ENCODE data around the gene CASQ1. TPM values are rescaled to one million over a fixed set of nuclear protein-coding genes. Genes with fewer than 3 reads are reported as not detected.
A peak's percentile ranks its signal among the peaks of the same experiment; 100 is the strongest.

The CASQ1 gene
- total RNA-seq, 1 donor from 2014 or later, result 109 TPM

DNA sequence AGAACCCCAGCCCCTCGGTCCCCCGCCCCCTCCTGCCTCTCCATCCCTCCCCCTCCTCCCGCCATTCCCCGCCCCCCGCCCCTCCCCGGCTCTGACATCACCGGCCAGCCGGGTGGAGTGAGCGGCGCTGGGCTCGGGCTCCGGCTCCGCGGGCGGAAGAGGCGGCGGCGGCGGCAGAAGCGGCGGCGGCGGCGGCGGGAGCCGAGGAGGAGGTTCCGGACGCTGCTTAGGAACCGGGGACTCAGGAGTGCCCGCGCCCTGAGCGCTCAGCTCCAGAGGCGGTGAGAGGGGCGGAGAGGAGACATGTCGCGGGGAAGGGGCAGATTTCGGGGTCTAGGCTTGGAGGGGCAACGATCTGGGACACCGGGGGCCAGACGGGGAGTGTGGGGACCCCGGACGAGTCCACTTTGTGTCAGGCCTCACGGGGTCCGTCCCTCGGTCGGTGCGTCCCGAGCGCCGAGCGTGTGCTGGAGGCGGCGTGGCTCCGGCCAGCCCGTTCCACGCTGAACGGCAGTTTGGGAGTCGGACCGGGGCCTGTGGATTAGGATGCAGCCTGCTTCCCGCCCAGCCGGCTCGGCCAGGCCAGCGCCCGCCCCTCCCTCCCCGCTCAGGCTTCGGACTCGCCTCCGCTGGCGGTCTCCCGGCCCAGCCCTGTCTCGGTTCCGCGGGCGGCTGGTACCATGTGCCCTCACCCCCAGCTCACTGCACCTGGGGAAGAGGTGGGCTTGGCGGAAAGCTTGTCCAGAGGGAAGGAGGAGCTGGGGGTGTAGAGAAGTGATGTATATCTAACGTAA, 15.1 kb downstream of the CASQ1 start, which contains the start of gene PEA15:
PEA15 (plus strand) TSS at position 143 of the 794 bp plus-strand sequence. CDS start 6,161 bp downstream, outside the sequence.
- DNase-seq, result peak; percentile 48

DNA sequence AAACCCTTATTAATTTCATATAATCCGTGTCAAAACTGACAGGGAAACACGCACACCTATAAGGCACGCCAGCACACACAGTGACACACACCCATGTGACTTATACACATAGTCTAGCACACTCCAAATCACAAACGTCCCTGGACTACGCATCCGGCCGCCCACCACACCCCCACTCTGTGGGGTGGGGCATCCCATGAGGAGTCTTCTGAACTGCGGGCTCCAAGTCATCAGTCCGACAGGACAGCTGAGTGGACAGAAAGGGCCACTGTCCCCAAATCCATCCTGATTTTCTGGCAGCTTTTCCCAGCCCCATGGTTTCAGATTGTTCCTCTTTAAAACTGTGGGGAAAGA, 15.6 kb downstream of the CASQ1 start:
- DNase-seq, result peak; percentile 51

DNA sequence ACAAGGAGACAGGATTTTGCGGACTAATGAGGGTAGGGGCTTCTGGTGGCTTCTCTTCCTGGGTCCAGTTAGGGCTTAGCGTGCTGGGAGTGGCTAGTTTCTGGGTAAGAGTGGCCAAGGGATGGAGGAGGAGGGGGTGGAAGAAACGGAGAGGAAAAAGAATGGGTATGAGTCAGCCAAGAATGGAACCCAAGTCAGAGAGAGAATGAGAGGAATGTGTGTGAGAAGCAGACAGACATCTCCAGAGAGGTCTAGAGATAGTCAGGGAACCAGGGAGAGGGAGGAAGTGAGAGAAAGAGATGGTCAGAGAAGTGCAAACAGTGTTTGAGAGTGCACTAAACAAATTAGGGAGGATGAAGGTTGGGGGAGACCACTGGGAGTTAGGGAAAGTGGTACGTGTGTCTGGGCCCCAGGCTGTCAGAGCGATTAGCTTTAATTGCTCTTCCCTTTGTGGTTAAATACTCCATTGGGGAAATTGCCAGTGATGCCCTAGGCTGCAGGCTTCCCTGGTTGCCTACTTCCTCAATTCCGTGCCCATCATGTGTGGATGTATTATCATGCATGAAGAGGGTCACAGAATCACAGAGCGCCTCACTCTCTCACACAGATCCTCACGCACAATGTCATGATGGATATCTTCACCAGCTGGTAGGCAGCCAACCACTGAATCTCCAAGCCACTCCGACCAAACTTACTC, 16.2 kb downstream of the CASQ1 start:
- DNase-seq, result no peak

DNA sequence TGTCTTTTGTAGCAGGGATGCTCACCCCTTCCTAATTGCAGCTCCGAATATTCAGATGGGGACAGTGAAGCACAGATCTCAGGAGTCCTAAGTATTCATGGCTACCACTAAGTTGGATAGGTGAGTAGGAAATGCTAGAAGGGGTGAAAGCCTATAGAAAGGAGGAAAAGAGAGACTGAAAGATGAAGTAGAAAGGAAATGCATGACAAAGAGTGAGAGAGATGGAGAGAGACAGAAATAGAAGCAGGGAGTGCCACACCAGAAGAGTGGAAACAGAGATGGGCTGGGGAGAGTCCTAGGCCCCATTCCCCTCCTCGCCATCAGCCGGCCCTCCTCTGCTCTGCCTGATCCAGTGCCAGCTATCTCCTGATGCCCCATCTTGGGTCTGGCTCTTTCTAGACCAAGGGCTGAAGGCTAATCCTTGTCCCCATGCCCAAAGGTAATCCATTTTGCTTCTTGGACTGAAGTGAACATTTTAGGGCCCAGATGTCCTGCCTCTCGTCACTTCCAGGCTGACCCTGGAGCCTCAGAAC, 16.8 kb downstream of the CASQ1 start:
- no peak for DNase-seq

DNA sequence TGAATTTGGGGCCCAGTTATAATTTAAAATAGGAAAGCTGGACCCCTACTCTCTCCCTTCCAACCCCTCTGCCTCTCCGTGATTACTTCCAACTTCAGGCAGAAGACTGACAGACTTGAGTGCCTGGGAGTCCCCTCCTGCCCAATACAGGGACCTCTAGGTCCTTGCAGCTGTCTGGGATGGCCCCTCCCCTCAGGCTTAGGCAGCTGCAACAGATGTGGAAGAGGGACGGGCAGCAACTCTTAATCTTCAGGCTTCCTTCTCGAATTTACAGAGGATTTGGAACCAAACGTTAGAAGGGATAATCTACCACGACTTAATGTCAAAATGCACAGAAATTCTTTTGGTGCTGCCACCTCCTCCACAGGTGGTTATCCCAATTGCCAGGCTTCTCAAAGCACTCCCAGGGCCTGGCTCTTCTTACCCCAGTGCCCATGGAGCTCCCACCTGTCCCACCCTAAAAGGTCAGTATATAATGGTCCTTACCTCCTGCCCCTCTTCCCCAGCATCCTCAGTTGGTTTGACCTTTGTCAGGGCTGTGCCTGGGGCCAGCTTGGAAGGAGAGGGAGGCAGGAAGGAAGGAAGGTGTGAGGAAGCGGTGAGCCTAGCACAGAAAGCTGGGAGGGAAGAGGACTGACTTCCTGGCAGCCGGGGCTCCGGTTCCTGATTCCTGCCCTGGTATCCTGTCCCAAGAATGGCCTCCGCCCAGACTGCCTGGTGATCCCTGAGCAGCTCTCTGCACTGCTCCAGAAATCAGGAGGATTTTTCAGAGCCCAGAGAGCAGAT, 17.6 kb downstream of the CASQ1 start:
- DNase-seq, result peak; percentile 15

DNA sequence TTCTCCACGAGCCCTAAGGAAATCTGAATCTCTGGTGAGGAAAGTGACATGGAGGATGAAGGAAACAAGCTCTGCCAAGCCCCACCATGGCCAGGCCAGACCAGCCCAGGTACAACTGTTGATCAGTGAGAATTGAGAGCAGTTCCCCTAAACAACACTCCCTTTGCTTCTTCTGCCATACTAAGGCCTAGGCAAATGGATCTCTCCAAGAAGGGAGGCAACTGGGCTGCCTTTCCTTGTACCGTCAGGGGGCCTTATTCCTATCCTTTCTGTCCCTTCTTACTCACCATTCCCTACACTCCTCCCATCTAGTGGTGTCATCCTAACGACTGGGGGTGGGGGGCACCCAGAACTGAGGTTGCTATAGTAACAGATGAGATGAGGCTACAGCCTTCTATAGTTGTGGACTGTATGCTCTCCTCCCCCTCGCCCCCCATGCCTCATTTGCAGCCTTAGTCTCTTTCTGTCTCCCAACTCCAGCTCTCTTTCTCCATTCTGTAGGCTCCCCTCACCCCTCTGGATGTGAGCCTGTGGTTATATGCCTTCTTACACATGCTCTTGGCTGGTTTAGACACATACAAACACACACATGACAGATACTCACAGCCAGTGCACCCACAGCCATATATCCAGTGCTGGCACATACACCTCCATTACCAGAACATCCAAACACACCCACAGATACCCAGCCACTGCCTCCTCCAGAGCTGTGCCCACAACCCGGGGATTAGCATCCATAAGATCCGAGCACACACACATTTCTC, 18.4 kb downstream of the CASQ1 start:
- DNase-seq, result no peak

DNA sequence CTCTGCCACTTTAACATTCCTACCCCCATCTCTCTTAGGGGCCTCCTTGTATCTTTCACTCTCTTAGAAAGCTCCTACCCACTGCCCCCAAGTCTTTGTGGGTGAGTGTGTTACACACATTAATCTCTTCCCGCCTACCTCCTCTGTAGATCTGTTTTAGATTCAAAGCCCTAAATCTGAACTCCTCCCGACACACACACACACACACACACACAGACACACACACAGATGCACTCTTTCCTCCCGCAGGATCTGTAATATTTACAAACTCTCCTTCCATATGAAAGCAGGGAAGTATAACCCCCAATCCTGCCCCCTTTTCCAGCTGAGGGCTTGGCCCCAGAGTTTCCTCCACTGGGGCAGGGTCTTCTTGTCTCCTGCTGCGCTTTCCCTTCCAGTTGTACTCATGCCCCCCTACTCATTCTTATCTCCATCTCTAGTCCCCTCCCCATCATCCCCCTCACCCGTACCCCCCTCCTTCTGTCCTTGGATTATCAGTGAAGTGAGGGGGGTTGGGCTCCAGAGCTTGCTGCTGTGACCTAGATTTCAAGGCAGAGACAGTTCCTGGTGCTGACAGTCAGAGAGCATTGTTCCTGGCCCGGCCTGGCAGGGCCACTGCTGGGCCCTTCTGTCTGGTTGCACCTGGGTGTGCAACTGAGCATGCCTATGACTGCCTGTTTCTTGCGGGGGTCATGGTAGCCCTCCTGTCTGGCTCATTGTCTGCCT, 19.1 kb downstream of the CASQ1 start:
- no peak for DNase-seq

DNA sequence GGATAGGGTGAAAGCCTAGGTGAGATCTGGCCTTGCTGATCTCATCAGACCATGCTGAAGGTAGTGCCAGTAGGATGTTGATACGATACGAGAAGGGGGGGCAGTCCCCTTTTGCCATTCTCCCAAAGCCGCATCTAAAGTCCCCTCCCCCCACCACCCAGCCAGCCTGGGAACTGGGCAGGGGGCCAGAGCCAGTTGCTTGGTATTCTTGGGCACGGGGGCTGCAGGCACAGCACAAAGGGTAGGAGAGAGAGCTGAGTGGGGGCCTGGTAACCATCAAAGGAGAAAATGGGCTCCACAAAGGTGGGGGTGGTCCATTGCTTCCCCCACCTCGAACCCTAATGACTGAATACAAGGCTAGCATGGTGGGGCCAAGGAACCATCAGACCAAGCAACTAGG, 20.2 kb downstream of the CASQ1 start:
- DNase-seq, result no peak

DNA sequence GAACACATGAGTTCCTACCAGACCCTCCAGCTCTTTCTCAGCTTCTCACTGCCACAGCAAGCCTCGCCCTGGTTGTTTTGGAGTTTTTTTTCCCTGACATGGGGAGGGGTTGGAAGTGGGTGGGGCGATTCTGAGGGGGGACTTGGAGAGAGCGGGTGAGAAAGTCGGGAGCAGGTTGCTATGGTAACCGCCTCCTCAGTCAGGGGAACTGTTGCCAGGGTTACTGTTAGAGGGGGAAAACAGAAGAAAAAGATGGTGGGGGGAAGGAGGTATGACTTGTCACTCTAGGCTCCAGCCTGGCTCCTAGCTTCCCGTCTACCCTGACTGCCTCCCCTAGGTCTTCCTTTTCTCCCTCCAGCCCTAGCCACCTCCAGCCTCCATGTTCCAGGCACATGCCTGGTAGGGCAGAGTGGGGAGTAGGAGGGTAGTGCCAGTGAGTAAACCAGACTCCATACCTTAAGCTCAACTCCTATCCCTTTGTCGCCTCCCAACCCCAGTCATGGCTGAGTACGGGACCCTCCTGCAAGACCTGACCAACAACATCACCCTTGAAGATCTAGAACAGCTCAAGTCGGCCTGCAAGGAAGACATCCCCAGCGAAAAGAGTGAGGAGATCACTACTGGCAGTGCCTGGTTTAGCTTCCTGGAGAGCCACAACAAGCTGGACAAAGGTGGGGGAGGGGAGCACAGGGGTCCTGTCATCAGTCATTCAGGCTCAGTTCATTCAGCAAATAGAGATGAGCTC, 20.8 kb downstream of the CASQ1 start:
- no peak for DNase-seq

DNA sequence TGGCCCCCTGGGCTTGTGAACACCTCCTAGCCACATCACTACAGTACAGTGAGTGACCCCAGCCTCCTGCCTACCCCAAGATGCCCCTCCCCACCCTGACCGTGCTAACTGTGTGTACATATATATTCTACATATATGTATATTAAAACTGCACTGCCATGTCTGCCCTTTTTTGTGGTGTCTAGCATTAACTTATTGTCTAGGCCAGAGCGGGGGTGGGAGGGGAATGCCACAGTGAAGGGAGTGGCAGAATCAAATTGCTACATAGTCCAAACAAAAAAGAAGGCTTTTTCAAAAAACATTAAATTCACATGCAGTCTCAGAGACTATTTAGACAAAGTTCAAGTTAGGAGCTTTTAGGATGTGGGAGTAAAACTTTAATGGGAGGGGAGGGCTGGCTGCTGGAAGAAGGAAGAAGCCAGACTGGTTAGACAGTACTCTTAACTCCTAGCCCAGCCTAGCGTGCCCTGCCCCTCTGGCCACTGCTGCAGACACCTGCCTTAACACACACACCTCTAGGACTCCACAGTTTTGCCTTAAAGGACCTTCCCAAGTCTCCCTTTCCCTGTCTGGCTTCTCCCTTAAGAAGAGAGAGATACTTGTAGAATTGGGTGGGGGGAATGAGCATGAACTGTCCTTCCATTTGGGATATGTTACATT, 24.2 kb downstream of the CASQ1 start:
- DNase-seq, result no peak

DNA sequence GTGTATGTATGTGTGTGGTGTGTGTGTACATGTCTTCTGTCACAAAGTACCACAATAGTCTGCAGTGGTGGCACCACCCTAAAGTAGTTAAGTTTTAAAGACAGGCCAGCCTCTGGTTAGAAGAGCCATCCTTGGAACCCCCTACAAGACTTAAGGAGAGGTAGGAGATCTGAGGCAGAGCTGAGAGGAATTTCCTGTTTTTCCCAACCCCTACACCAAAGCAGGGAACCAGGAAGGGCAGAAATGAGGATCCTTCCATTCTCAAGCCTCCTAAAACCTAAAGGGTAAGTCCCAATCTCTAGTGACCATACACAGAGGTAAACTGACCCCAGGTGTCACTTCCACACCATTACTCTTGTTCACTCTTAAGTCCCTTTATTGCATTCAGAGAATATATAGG, 25.9 kb downstream of the CASQ1 start:
- DNase-seq, result no peak

DNA sequence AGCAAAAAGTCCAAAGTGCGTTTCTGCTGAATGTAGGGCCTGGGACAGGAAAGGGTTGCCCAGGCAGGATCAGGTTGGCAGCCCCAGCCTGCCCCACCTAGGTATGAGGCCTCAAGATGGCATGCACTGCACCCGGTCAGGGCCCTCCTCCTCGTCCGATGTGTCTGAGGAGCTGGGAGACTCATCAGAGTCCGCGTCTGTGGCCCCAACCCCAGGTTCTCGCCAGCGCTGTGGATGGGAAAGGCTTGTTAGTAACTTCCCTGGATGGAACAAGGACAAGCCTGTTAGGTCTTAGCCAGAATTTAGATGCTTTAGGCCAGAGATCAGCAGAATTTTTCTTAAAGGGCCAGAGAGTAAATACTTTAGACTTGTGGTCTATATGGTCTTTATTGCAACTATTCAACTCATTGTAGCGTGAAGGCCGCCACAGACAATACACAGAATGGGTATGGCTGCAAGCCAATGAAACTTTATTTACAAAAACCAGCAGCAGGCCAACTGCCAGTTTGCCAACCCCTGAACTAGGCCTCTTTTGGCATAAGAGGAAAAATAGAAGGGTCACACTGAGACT, 27.2 kb downstream of the CASQ1 start:
- DNase-seq, result peak; percentile 7

DNA sequence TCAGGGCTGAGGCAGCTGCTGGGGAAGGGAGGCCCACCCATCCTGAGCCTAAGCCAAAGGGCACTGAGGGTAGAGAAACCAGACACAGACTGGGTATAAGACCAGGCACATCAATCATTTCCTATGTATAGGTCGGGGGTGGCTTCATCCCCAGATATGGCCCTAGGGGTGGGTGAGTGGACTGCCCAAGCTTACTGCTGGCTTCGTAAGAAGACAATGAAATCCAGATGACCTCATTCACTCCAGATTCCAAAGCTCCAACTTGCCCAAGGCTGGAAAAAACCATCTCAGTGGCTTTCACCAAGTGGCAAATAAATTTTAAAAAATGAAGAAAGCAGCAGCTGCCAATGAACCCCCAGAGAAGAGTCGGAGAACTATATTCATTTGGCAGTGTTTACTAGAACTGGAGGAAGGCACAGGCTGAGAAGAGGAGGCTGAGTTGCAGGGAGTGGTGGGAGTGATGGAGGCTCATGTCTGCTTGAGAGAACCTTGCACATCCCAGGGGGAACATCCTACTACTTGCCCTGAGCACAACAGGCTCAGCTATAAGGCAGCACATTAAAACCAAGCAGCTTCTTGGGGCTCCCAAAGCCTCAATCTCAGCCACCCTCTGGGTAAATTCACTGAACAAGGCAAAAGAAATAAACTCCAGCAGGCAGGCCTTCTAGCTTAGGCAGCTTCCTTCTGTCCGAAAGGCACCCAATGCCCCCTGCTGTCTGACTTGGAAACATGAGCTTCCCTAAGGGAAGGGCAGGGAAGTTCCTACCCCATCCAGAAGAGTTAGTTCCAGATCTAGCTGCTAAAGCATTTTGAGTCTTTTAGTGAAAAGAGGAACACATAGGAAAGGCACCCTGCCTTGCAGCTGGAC, 28.9 kb downstream of the CASQ1 start:
- DNase-seq, result peak; percentile 16

DNA sequence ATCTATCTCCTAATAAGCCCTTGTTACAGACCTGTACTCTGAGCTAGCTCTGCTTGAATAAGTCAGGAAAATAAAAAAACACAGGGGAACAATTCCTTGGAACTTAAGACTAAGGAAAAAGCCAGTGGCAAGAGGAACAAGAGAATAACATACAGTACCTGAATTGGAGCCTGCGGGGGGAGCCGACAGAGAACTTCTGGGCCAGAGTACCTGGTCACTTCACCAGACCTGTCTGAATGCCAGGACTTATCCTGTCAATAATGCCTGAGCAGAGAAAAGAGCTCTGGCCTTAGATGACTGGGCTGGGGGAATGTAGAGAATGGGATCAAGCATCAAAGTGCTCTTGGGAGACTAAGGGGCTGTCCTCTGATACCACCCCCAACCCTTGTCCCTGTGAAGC, 29.9 kb downstream of the CASQ1 start:
- no peak for DNase-seq

DNA sequence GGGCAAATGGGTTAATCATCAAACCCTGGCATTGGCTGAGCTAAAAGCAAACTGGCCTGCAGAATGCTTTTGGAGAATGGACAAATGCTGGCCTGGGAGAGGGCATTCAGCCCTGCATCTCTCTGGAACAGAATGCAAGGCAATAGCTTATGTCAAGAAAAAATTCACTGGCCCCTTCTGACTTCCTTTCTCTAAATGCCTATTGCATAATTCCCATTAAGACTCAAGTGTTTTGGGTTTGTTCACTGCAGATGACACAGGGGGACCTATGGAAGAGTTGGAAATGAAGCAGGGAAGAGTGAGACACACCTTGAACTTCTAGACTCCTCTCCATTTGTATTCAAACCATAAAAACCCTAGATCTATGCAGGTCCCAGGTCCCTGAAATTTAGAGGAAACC, 30.7 kb downstream of the CASQ1 start:
- DNase-seq, result no peak

DNA sequence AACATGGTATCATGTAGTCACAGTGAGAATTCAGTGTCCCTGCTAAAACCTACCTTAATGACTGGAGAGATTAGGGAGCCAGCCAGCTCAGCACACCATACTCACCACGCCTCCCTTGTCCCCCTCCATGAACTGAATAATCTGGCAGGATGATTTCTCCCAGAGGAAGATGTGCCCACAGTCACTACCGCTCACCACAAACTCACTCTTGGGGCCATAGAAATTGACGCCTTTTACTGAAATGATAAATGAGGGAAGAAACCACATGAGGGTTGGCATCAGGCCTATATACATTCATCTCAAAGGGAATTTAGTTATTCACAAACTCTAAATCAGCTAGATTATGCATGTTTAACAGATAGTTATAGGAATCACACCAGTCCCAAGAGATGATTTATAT, 32.2 kb downstream of the CASQ1 start:
- no peak for DNase-seq

DNA sequence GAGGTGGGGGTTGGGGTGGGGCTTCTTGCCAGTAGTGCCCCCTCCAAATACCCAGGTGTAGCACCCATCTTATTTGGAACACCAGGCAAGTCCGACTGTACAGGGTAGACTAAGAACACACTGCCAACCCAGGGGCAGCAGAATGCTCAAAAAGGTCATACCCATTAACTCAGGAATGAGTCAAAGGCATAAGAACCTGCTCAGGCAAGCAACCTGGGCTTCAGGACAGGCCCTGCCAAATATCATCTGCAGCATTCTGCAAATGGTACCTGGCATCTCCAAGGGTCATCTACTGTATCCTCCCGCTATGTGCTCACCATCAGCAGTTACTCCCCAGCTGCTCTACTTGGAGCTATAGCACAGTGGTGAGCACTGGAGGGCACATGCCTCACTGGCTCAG, 34.2 kb downstream of the CASQ1 start:
- no peak for DNase-seq

DNA sequence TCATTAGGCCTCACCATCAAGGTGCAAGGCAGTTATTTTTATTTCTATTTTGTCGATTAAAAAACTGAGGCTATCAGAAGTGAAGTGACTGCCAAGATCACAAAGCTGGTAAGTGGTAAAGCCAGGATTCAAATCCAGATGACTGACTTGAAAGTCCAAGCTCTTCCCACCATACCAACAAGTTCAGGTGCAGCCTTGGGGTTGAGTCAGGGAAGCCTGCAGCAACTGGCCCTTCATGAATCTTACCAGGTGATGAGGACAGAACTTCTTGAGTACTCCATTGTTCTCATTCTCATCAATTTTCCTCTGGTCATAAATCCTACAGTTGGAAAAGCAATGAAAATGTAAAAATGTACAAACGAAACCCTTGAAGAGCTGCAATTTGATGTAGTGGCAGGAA, 35.0 kb downstream of the CASQ1 start:
- DNase-seq, result no peak

DNA sequence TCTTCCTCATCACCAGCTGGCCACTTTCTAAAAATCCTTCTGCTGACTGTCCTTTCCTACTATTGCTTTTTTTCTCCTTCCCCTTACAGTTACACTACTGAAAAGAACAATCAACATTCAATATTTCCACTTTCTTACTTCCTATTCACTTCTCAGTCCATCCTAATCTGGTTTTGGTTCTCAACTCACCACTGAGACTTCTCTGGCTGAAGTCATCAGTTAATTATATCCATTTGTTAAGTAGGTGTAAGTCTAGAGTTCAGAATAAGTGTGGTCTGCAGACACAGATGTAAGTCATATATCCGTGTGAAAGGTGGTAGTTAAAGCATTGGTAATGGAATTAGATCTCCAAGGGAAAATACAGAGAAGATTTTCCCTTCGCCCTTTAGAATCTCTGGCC, 36.2 kb downstream of the CASQ1 start:
- DNase-seq, result no peak

Measured in skin of body (tissue), 2 donors.